ENCODE results near the gene CCDC149.

The CCDC149 gene

DNA sequence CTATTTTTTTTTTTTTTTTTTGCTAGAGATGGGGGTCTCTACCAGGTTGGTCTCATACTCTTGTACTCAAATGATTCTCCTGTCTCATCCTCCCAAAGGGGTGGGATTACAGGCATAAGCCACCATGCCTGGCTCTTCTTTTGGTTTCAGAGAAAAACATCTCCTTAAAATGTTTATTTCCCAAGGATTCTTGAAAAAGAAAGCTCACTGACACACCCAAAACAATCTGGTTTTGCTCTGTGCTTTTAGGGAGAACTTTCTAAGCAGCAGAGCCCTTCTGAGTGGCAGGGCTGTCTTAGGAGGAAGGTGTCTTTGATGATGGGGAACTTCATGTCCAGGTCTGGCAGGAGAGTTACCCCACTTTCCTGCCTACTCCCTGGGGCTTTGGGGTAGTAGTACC is 116.2 kb downstream of the CCDC149 start:
- H3K4me3 ChIP-seq (ENCODE audit: low read depth, low read length), result no peak overlapping the region
- in situ Hi-C loops (cut with HindIII; ENCODE audit: low pct_ligation_motif_present, low sequenced_read_pairs), result no loop called here
- no peak overlapping the region for H3K27ac ChIP-seq
- DNase-seq, result no peak
- TF ChIP-seq, protein P1, sequence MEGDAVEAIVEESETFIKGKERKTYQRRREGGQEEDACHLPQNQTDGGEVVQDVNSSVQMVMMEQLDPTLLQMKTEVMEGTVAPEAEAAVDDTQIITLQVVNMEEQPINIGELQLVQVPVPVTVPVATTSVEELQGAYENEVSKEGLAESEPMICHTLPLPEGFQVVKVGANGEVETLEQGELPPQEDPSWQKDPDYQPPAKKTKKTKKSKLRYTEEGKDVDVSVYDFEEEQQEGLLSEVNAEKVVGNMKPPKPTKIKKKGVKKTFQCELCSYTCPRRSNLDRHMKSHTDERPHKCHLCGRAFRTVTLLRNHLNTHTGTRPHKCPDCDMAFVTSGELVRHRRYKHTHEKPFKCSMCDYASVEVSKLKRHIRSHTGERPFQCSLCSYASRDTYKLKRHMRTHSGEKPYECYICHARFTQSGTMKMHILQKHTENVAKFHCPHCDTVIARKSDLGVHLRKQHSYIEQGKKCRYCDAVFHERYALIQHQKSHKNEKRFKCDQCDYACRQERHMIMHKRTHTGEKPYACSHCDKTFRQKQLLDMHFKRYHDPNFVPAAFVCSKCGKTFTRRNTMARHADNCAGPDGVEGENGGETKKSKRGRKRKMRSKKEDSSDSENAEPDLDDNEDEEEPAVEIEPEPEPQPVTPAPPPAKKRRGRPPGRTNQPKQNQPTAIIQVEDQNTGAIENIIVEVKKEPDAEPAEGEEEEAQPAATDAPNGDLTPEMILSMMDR (IDR thresholded peaks at IDR 0.05; ENCODE audit: low read depth, low read length, missing control alignments), result no peak
- H3K27me3 ChIP-seq (replicated peaks), result no peaks in the 10 kb centered on the region
- no peaks in the 10 kb centered on the region for H3K36me3 ChIP-seq (replicated peaks)

DNA sequence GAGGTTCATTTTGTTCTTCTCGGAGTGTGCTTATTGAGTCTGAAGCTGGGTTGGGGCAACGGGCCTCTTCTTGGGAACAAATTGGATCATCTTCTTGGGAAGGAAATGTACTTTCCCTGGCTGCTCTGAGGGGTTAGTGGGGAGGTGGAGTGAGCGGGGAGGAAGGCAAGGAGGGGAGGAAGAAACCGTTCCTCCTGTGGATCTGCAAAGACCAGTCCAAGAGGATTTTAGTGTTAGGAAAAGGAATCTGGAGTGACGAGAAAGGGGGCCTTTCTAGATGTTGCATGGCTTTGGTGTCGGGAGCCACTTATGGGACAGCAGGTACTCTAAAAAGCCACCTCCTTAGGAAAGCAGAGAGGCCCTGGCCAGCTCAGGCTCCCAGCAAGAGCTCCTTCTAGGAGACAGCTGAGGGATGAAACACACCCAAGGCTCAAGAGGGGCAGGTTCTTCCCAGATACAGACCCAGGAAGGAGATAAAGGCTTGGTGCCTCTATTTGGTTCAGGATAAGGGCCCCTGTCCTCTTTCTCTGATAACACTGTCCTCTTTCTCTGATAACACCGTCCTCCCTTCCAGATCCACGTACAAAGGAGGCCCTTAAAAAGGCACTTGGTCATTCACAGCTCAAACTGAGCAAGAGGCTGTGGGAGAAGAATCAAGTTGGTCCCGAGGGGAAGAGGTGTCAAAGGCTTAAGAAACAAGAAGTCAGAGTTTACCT is 117.0 kb downstream of the CCDC149 start:
- DNase-seq, result no peak
- TF ChIP-seq, protein P1 (IDR thresholded peaks at IDR 0.05; ENCODE audit: low read depth, low read length, missing control alignments), result no peak
- H3K4me3 ChIP-seq (ENCODE audit: low read depth, low read length), result peak overlapping the region; percentile 22
- H3K27ac ChIP-seq, result no peak overlapping the region
- no peaks in the 10 kb centered on the region for H3K27me3 ChIP-seq (replicated peaks)
- in situ Hi-C loops (cut with HindIII; ENCODE audit: low pct_ligation_motif_present, low sequenced_read_pairs), result no loop called here
- H3K36me3 ChIP-seq (replicated peaks), result no peaks in the 10 kb centered on the region

DNA sequence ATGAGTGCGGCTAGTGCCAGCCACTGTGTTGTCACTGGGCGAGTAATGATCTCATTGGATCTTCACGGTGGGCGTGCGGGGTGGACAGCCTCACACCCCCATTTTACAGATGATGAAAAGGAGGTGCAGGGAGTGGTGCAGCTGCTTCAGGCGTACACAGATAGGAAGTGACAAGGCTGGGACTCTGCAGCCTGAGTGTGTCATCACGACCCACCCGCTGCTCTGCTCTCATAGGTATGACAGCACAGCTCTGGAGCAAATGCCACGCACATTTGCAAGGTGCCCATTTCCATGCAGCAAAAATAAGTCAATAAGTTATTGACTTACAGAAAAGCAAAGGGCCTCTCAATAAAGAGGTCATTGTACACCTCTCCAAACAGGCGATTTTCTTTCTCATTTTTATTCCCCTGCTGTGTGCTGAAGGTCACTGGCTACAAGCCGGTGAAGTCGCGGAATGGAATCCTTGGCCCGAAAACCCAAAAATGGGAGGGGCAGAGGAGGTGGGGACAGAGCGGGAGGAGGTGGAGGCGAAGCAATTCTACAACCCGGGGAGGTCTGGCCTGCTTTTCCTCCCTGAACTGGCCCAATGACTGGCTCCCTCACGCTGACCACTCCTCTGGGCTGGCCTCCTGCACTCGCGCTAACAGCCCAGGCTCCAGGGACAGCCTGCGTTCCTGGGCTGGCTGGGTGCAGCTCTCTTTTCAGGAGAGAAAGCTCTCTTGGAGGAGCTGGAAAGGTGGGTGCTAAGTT is 117.8 kb downstream of the CCDC149 start, which contains the start of gene SOD3:
Gene SOD3 (plus strand): TSS at position 658 of the 750 bp plus-strand sequence. CDS start 3,949 bp downstream, outside the sequence.
- Histone ChIP-seq H3K27ac (peak within 1 kb of the TSS; percentile 19), H3K36me3 (replicated peaks) (no peaks in the 10 kb centered on the region), H3K4me3 (ENCODE audit: low read depth, low read length) (peak within 1 kb of the TSS; percentile 22), H3K27me3 (replicated peaks) (no peaks in the 10 kb centered on the region)
- DNase-seq, result peak; percentile 81
- TF ChIP-seq, protein P1 (IDR thresholded peaks at IDR 0.05; ENCODE audit: low read depth, low read length, missing control alignments), result no peak
- in situ Hi-C loops (cut with HindIII; ENCODE audit: low pct_ligation_motif_present, low sequenced_read_pairs), result no loop called here

DNA sequence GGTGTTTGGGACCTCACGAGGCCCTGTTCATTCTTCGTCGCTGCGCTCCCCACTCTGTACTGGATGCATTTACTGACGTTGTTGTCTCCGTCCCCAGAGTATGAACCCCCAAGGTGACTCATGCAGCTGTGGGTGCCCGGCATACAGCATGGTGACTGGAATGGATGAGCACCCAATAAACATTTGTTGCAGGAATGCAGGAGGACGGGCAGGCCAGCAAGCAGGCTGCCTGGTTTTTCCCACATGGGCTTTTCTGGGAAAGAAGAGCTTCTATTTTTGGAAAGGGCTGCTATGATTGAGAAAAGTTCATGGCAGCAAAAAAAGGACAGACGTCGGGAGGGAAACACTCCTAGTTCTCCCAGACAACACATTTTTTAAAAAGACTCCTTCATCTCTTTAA is 118.4 kb downstream of the CCDC149 start:
- Histone ChIP-seq H3K27ac (peak overlapping the region; percentile 19), H3K36me3 (replicated peaks) (no peaks in the 10 kb centered on the region), H3K4me3 (ENCODE audit: low read depth, low read length) (no peak overlapping the region), H3K27me3 (replicated peaks) (no peaks in the 10 kb centered on the region)
- DNase-seq, result peak; percentile 68
- TF ChIP-seq, protein P1 (IDR thresholded peaks at IDR 0.05; ENCODE audit: low read depth, low read length, missing control alignments), result no peak
- in situ Hi-C loops (cut with HindIII; ENCODE audit: low pct_ligation_motif_present, low sequenced_read_pairs), result no loop called here

GRCh38 chr4:24794051-24794450 is 118.8 kb downstream of the CCDC149 start:
- H3K27ac ChIP-seq, result peak overlapping the region; percentile 19
- in situ Hi-C loops (cut with HindIII; ENCODE audit: low pct_ligation_motif_present, low sequenced_read_pairs), result no loop called here
- no peaks in the 10 kb centered on the region for H3K36me3 ChIP-seq (replicated peaks)
- no peak overlapping the region for H3K4me3 ChIP-seq (ENCODE audit: low read depth, low read length)
- TF ChIP-seq, protein P1 (IDR thresholded peaks at IDR 0.05; ENCODE audit: low read depth, low read length, missing control alignments), result no peak
- H3K27me3 ChIP-seq (replicated peaks), result no peaks in the 10 kb centered on the region
- no peak for DNase-seq

All from brain microvascular endothelial cell (primary cell).